GM19099 (cell line): ENCODE measurements around the gene SLC44A5.

ENCODE experiments used
- POLR2A ChIP-seq: IDR thresholded peaks from 3 replicates; pipeline ENCODE4 v1.6.1; 2011; ENCODE audit warnings: low read depth; ENCODE audit not compliant: insufficient read length; ENCODE audit errors: extremely low read depth

SLC44A5 gene

DNA sequence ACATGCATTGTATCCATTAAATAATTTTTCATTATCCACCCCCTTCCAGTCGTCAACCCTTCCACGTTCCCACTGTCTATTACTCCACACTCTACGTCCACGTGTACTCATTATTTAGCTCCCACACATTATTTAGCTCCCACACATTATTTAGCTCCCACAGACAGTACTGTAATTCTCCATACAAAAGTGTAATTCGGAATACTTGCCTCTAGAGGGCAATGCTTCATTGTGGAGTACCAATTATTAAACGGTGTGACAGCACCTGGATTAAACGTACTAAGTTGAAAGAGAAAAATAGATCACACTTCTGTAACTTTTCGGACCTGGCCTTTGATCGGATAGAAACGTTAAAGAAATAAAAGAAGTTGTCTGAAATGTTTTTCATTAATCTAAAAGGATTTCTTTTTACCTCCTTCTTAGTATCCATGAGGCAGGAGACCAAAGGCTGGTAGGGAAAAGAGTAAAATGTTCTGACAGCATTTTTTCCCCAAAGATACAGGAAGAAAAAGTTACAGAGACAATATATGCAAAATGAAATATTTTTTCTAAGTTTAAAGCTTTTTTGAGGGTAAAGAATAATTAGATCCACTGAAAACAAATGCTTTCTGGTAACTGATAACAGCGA, 377.5 kb downstream of the SLC44A5 start:
- TF ChIP-seq POLR2A = no peak

DNA sequence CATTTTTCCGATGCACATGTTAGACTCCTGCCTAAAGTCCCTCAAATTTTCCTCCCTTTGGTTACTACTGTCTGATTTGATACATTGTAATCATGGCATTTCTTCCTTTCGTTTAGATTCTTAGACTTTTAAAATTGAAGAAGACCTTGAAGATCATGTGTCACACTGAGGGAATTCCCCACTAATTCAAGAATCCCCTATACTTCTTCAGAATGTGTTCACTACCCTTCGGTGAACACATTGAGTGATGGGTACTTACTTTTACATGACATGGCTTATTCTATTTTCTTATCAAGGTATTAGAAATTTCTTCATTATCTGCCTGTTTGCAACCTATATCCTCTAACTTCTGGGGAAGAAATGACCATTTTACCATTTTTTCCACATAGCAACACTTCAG, 390.8 kb downstream of the SLC44A5 start:
- TF ChIP-seq POLR2A = no peak

DNA sequence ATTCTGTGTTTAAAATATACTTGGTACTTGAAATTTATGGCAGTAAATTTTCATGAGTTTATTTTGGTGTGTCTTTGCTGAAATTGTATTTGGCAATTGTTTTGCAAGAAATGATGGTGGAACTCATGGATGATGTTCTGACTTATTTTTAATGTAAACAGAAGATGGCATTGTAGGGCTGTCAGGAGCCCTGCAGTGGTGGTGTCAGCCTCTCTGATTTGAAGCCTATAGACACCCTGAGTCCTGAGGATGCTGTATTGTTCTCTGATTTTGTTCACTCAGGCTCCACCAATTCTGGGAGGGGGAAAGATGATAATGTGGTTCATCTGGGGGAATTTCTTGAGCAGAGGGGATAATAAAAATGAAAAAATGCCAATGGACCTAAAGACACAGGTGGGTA, 396.9 kb downstream of the SLC44A5 start:
- no peak for TF ChIP-seq POLR2A

DNA sequence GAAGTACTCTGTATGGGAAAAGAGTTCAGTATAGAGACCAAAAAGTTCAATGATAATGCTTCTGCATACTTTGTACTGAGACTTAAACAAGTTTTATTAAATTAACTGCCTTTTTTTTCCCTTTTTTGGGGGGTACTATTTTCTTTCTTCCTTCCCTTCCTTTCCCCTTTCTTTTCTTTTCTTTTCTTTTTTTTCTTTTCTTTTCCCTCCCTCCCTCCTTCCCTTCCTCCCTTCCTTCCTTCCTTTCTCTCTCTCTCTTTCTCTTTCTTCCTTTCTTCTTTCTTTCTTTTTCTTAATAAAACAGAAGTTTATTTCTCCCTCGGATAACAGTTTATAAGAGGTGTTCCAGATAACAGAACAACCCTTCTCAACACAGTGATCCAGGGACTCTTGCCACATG, 399.3 kb downstream of the SLC44A5 start:
- TF ChIP-seq POLR2A = no peak

DNA sequence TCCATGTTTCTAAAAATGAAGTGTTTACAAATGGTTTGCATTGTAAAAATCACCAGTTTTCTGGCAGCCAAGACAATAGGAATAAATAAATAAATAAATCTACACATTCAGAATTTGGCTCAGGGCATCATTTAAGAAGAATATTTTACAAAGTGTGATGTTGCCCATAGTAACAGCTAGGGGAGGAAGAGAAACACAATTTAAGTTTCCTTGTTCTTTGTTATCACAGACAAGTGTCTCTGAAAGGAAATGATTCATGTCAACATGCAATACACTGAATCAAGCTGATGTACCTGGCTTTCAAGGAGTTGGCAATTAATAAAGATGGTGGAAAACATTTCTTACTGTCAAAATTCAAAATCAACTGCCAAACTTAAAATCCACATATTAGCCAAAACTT, 402.1 kb downstream of the SLC44A5 start:
- TF ChIP-seq POLR2A = no peak

DNA sequence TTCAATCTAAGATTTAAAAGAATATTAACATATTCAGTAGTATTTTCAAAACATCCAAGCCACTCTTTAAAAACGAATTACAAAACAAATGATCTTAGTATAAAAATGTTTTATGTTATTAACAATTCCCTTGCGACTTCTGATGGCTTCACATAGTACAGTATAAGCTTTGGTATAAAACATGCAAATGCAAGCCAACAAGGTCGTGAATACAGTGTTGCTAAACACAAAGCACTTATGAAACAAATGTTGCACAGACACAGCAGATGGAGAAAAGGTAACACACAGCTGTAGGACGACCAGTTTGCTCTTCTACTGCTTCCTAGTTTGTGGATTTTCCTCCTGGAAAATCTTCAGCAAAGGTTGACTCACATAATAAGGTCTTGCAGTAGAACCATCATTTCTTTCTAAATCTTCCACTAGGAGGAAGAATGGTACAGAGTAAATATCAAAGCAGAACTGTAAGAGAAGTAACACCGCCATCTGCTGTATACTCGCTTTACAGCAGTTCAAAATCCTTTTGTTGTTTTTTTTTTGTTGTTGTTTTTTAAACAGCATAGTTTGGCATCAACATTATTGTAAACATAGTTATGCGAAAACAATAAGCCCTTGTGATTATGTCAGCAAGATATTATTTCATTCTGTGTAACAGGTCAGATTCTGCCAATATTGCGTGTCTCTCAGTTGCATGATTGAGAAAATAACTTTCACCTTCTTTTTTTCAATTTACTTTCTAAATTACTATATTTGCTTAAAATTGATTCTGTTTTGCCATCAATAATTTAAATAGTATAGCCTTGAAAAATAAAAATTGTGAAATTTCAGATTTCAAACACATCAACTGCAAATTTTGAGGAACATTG, 407.3 kb downstream of the SLC44A5 start:
- TF ChIP-seq POLR2A = no peak

DNA sequence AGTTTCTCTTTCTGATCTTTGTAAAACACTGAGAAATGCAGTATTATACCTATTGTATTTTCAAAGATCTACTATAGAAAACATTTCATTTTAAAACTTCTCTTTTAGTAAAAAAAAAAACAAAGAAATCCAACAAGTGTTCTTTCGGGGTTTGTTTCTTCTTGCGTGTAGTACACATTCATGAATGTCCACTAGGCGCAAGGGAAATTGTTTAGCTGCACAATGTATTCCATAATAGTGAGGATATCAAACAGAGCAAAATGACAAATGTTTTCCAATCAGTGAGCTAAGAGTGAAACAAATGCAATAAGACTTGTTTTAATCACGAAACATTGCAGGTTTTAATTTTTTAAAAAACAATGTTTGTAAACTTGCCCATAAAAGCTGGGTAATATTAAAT, 408.2 kb downstream of the SLC44A5 start:
- TF ChIP-seq POLR2A = no peak

DNA sequence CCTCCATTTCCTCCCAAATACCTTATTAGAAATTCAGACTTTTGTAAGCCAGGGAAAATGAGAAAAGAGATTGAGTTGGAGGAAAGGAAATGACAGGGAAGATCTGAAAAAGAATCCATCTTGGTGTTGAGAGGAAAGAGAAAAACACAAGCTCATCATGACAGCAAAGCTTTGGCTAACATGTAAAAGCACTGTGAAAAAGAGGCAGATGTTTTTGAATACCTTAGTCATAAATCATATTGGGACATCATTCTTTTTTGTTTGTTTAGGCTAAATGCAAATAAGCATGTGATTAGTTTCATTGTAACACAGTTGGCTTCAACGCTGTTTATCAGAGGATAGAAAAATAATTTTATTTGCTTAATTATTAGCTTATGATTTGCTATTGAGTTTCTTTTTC, 412.2 kb downstream of the SLC44A5 start:
- TF ChIP-seq POLR2A = no peak

DNA sequence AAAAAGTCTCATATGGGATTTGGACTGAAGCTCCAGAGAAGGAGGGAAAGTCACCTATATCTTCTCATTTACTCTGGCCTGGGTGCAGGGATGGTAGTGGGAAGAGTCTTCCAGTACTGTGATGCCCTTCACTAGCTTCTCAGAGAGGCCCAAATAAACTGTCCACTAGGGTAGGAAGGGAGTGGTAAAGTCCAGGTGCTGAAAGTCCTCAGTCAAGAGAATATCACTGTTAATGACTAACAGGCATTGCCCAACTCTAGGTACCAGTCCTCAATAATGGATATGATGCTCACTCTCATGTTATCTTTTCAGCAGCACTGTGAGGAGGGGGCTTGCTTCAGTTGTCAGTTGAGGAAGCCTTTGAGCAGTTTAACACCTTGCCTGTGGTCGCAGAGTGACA, 412.8 kb downstream of the SLC44A5 start:
- no peak for TF ChIP-seq POLR2A

DNA sequence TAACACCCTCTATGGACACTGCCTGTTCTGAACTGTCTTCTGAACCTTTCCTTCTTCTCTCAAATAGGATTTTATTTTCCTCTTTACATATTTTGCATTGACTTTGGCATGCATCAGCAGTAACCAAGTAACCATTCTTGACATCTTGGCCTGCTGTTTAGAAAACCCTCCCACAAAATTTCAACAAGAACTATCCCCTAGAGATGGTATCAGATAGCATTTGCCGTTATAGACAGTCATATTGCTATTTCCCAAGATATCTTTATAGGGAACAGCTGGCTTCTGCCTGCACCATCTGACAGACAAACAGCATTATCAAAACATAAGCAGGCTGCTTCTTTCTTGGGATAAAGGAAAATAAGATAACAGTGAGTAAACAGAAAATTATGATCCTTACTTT, 422.0 kb downstream of the SLC44A5 start:
- TF ChIP-seq POLR2A = no peak

DNA sequence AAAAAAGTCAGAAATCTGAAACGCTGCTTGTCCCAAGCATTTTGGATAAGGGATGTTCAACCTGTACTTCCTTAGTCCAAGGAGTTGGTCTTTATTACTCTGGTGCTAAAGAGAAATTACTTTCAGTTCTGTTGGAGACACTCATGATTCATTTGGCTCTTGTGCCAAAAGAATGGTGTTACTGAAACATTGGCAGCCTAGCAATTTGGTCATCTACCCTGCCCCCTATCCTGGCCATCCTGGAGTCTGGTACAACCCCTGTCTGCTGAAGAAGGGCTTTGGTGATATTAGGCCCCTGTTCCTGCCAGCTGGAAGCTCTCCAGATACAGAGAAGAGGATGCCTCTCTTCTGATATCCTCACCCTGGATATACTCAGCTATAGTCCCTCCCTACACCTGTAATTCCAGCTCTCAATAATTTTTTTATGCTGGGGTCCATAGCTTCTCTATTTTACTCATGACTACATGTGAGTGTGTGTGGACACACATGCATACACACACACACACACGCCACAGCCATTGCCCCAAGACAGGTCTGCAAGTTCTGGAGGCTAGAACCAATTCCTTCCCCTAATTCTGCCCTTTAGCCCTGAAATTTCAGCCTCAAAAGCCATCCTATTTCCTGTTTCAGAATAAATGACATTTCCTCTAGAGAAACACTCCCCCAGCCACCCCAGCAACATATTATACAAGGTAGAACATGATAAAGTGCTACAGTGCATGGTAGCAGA, 436.7 kb downstream of the SLC44A5 start:
- no peak for TF ChIP-seq POLR2A

DNA sequence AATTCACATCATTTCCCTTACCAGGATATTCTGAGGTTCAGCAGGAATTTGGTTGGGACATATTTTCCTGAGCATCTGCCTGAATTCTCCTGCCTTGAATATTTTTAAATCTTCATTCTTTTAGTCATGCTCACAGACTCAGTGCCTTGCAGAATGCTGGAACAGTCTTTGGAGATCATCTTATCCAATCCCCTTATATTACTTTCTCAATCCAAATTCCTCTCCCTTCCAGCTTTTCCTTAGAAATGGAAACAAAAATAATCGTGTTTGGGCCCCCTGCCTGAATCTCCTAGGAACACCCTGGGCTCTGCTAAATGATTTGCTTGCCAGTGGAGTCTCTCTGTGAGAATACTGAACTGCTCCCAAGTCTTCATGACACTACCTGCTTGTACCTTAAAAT, 438.4 kb downstream of the SLC44A5 start:
- TF ChIP-seq POLR2A = no peak

DNA sequence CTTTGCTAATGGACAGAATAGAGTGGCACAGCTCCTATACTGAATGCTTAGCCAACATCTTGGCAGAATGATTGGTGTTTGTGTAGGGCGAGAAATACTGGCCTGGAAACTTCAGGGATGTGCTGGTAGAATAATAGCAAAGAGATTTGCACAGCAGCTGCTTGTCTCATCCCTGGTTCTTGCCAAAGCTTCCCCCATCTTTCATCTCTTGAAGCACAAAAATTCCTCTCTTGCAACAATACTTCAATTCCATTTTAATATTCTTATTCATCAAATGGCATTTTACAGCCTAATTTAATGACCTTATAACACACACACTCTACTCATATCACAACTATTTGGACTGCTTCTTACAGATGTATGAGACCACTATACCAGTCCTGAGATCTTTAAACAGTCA, 439.0 kb downstream of the SLC44A5 start:
- no peak for TF ChIP-seq POLR2A

DNA sequence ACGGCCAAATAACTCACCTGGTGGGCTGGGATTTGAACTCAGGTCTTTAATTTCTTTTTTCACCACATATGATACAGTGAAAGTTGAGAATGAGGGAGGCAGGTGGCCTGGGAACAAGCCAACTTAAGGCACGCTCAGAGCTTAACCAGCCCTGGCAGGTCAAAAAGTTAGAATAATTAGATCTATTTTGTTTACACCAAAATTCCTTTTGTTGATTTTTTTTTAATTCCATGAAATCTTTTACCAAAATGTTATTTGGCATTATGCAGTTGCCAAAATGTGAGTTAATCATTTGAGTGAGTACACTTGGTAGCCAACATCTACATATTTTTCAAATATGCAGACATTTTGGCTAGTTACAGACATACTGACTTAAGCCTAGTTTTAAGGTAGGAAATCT, 439.9 kb downstream of the SLC44A5 start:
- no peak for TF ChIP-seq POLR2A

DNA sequence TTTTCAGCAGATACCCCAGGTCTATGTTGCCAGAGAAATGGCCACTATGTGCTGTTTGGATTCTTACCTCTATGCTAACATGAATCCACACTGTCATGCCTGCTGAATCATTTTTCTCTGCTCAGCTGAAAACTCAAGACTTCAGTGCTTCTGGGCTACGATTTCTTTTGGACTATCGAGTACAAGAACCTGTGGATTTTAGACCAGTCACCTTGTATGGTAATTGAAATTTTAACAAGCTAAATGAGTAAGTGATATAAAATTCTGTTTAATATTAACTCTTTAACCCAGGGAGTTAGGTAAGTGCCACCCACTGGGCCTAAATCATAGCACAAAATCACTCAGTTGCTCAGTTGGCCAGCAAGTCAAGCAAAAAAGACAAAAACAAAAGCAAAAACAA, 440.9 kb downstream of the SLC44A5 start:
- no peak for TF ChIP-seq POLR2A

DNA sequence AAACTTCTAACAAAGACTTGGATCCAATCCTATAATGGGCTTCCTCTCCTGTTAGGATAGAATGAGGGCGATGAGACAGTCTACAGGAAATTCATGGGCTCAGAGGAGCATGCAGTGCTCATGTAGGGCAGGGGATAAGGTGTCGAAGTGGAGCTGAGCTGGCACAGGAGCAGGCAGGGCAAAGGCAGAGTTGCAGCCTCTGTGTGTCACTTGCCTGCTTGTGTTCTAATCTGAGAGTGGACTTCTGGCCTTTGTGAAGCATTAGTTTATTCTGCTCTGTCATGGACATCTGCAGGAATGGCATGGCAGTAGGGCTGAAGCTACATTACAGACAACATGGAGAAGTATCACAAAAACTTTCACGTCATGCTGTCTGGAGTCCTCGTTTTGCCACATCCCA, 444.1 kb downstream of the SLC44A5 start:
- no peak for TF ChIP-seq POLR2A
